OCI-LY7 (cell line): ENCODE data around the gene ANKDD1B. TPM values are rescaled to one million over a fixed set of nuclear protein-coding genes. Genes with fewer than 3 reads are reported as not detected.

Experiments
- BruUV-seq: library from RNA; stranded (reverse); fragments of 400-500 nt; replicated peaks from 2 replicates; lab custom pipeline; 2021; lab: Mats Ljungman, UMichigan
- CTCF ChIA-PET: fragments of 300-600 bp; sonication (Branson Sonifier 250); formaldehyde crosslinking; loops from one replicate; lab custom pipeline; 2022; ENCODE audit warnings: antibody characterized with exemption; ENCODE audit not compliant: unreplicated experiment; lab: Charles Lee
- POLR2A ChIA-PET: fragments of 300-600 bp; sonication (Branson Sonifier 250); formaldehyde crosslinking; loops from one replicate; lab custom pipeline; 2022; ENCODE audit warnings: antibody characterized with exemption; lab: Charles Lee
- DNase-seq: peaks from one replicate; pipeline ENCODE4 v3.0.0-alpha.2; 2015; ENCODE audit warnings: low spot score
- H2AFZ ChIP-seq: fragments of 200-600 bp; sonication (generic), shearing (Covaris generic); 2 replicates; pipeline ENCODE4 v1.6.1; 2014; ENCODE audit warnings: mild to moderate bottlenecking, antibody characterized with exemption, low read length, moderate library complexity
- H3K27ac ChIP-seq: fragments of 200-600 bp; sonication (generic); 2 replicates; pipeline ENCODE4 v1.5.1; 2014; ENCODE audit warnings: mixed run types, low read depth, mild to moderate bottlenecking, moderate library complexity, low read length, inconsistent platforms; ENCODE audit not compliant: poor library complexity, severe bottlenecking
- H3K36me3 ChIP-seq: fragments of 200-600 bp; sonication (generic); 2 replicates; pipeline ENCODE4 v1.6.1; 2014; ENCODE audit warnings: mild to moderate bottlenecking, antibody characterized with exemption, low read length, moderate library complexity, mixed read lengths; ENCODE audit not compliant: insufficient read depth
- H3K4me1 ChIP-seq: fragments of 200-600 bp; sonication (generic); 2 replicates; pipeline ENCODE4 v1.5.1; 2014; ENCODE audit warnings: mild to moderate bottlenecking, low read length; ENCODE audit not compliant: insufficient read depth, poor library complexity, severe bottlenecking
- H3K4me2 ChIP-seq: fragments of 200-600 bp; sonication (generic); 2 replicates; pipeline ENCODE4 v1.6.1; 2014; ENCODE audit warnings: mild to moderate bottlenecking, low read length
- H3K4me3 ChIP-seq: fragments of 200-600 bp; sonication (generic); 2 replicates; pipeline ENCODE4 v1.5.1; 2014; ENCODE audit warnings: mild to moderate bottlenecking, low read depth, low read length; ENCODE audit not compliant: poor library complexity, severe bottlenecking
- H3K79me2 ChIP-seq: fragments of 200-600 bp; sonication (generic); 2 replicates; pipeline ENCODE4 v1.6.1; 2016; ENCODE audit warnings: low read depth, mild to moderate bottlenecking, low read length, moderate library complexity, mixed read lengths; ENCODE audit not compliant: insufficient read depth
- H3K9me2 ChIP-seq: fragments of 200-600 bp; sonication (generic); 2 replicates; pipeline ENCODE4 v1.6.1; 2016; ENCODE audit warnings: mild to moderate bottlenecking, low read length, mixed read lengths; ENCODE audit not compliant: insufficient read depth
- H3K9me3 ChIP-seq: fragments of 200-600 bp; sonication (generic); 2 replicates; pipeline ENCODE4 v1.6.1; 2014; ENCODE audit warnings: mild to moderate bottlenecking, mixed run types, low read length, mixed read lengths
- H4K20me1 ChIP-seq: fragments of 200-600 bp; sonication (generic); 2 replicates; pipeline ENCODE4 v1.6.1; 2014; ENCODE audit warnings: mild to moderate bottlenecking, antibody characterized with exemption, low read length, moderate library complexity, mixed read lengths; ENCODE audit not compliant: insufficient read depth
- CTCF ChIP-seq: fragments of 200-600 bp; sonication (generic); conservative IDR thresholded peaks from 2 replicates; pipeline ENCODE4 v1.5.1; 2014; ENCODE audit warnings: mild to moderate bottlenecking, antibody characterized with exemption, low read length, moderate library complexity, mixed read lengths
- EZH2phosphoT487 ChIP-seq: fragments of 200-600 bp; sonication (generic); IDR thresholded peaks from 2 replicates; pipeline ENCODE4 v1.6.1; 2018; ENCODE audit warnings: low read depth, borderline replicate concordance, mild to moderate bottlenecking, mixed run types, antibody characterized with exemption, low read length, moderate library complexity, mixed read lengths
- intact Hi-C: fragments of 100-400 bp; cut with micrococcal nuclease; formaldehyde crosslinking; loops from one replicate; pipeline ENCODE4 v1.10.0; 2022; ENCODE audit not compliant: unreplicated experiment
- total RNA-seq, 2 experiments: library from RNA; depleted of rRNA in 1 of 2; stranded (reverse); fragments of >200 nt in 1 of 2; shearing (Covaris generic) in 1 of 2; gene quantifications; 2 replicates each; pipeline ENCODE4 v1.2.3, GENCODE V29; 2014 to 2022

ANKDD1B gene
- total RNA-seq, 2 experiments from 2014 or later = not detected

DNA sequence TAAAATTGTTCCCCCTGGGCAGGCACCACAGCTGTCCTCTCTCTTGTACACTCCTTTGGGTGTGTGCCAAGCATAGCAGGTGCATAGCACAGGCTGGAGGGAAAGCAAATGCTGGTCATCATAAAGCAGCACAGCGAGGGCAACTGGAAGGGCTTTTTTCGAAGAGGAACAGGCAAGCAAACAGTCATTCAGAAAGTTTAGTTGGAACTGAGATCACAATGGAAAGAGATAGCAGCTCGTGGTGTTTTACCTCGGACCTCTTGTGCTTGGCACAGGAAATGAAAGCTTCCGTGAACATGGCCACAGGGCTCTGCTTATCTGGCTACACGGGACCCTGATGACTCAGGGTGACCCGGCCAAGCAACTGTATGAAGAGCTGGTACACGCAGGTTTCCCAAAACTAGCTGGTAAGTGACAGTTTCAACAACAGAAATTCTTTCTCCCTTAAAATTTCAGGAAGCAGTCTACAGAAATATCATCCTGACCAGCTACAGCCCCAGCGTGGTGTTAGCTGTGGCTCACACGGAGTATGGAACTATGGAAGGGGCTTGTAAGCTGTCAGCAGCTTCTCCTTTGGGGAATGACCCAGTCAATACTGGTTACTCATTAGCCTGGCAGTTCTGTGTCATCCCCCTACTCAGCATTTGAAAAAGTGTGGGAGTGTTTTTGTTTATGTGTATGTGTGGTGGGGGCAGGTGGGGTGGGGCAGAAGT lies 57.9 kb downstream of the ANKDD1B start:
- Histone ChIP-seq H3K36me3 (peaks cover 20% of the 10 kb centered on the region), H3K9me2 (no peaks in the 10 kb centered on the region), H2AFZ (no peak overlapping the region), H3K4me3 (no peak overlapping the region), H3K4me2 (peak overlapping the region; percentile 29; the same call in 1 of the 2 replicates), H4K20me1 (no peaks in the 10 kb centered on the region), H3K79me2 (no peaks in the 10 kb centered on the region), H3K4me1 (peaks cover 4% of the 10 kb centered on the region), H3K27ac (no peak overlapping the region), H3K9me3 (no peaks in the 10 kb centered on the region)
- TF ChIP-seq CTCF (no peak), EZH2phosphoT487 (no peak)
- ChIA-PET CTCF (interaction anchor here (1.1 kb wide), 1 partner anchor 9 kb away, joined by 4 read pairs; no protein-coding TSS in a partner anchor), POLR2A (interaction anchor here (0.6 kb wide), 3 partner anchors 20 to 422 kb away, joined by 3 read pairs; no protein-coding TSS in a partner anchor)
- no TSS peak for BruUV-seq
- intact Hi-C loops = loop anchor here (5.0 kb wide), 1 partner anchor 432 kb away; the partner anchor contains the start of gene ANKRD31
- DNase-seq = peak; percentile 8

GRCh38 chr5:75670577-75670976 lies 59.3 kb downstream of the ANKDD1B start:
- H3K27ac ChIP-seq = no peak overlapping the region
- no peaks in the 10 kb centered on the region for H3K9me2 ChIP-seq
- H3K4me1 ChIP-seq = peaks cover 4% of the 10 kb centered on the region
- POLR2A ChIA-PET = no interaction called here
- BruUV-seq = no TSS peak
- intact Hi-C loops = no loop called here
- H3K4me2 ChIP-seq = no peak overlapping the region
- CTCF ChIA-PET = no interaction called here
- H3K79me2 ChIP-seq = no peaks in the 10 kb centered on the region
- no peaks in the 10 kb centered on the region for H4K20me1 ChIP-seq
- no peaks in the 10 kb centered on the region for H3K9me3 ChIP-seq
- H3K36me3 ChIP-seq = peaks cover 33% of the 10 kb centered on the region
- DNase-seq = no peak
- no peak overlapping the region for H2AFZ ChIP-seq
- TF ChIP-seq CTCF (no peak), EZH2phosphoT487 (no peak)
- H3K4me3 ChIP-seq = no peak overlapping the region

- intact Hi-C loops = no loop called here
- no peak overlapping the region for H3K4me2 ChIP-seq
- no peak overlapping the region for H3K27ac ChIP-seq
- no peaks in the 10 kb centered on the region for H3K9me3 ChIP-seq
- no peak for DNase-seq
- no peak overlapping the region for H2AFZ ChIP-seq
- H3K4me3 ChIP-seq = no peak overlapping the region
- H4K20me1 ChIP-seq = no peaks in the 10 kb centered on the region
- ChIA-PET POLR2A (no interaction called here), CTCF (no interaction called here)
- H3K9me2 ChIP-seq = no peaks in the 10 kb centered on the region
- BruUV-seq = TSS peak; percentile 19
- no peak for TF ChIP-seq CTCF
- no peak for TF ChIP-seq EZH2phosphoT487
- no peaks in the 10 kb centered on the region for H3K79me2 ChIP-seq
- peaks cover 43% of the 10 kb centered on the region for H3K36me3 ChIP-seq
- no peaks in the 10 kb centered on the region for H3K4me1 ChIP-seq
Observed at GRCh38 chr5:75671506-75671905, 60.3 kb downstream of the ANKDD1B start.
